GM19395 (cell line): ENCODE measurements around the gene PSMD1.
"Not testable (repeated sequence)": the region's sequence is repeated elsewhere in the genome, so short reads cannot be mapped to it uniquely, and the experiment has no call there.

ENCODE experiments used
- ATAC-seq: cut with Tn5 transposase; IDR thresholded peaks from one replicate; pipeline ENCODE4 v1.9.1; 2021; ENCODE audit warnings: mild to moderate bottlenecking, moderate library complexity; ENCODE audit not compliant: unreplicated experiment

Gene PSMD1

DNA sequence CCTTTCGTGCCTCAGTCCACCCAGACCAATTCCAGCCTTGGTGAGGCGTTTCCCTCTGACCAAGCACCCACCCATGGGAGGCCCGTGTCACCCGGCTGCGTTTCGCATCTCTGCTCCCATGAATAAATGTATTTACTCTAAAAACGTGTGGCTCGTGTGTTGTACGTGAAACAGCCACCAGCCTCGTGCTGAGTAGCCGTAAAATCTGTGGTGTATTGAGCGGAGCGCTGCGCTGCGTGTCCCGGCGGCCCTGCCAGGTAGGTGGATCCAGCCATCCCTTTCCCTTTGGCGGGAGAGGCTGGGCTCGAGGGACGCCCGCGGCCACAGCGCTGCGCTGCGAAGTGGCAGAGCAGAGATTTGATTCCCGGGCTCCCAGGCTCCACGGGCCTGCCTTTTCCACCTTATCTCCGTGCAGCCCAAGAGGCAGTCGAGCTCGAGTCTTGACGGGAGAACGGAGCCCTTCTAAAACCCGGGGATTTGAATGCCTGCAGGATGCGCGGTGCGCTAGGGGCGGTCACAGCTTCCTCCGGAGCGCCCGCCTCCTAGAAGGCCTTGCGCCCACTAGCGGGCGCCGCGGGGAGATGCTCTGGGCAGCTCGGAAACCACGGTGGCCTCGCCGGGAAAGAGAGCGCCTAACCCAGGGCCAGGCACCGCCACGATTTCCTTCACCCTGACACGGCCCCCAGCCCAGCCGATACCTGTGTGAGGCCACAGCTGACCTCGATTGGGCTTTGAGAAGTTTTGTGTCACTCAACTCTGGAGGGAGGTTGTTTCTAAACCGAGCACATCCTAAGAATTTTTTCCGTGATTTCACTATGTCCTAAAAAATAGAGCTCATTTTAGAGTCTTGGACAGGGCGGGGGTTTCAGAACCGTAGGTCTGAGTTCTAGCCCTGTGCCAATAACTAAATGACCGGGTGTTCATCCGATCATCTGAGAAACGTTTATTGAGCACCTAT lies 3.9 kb upstream of the PSMD1 start:
- ATAC-seq = peak; percentile 70

DNA sequence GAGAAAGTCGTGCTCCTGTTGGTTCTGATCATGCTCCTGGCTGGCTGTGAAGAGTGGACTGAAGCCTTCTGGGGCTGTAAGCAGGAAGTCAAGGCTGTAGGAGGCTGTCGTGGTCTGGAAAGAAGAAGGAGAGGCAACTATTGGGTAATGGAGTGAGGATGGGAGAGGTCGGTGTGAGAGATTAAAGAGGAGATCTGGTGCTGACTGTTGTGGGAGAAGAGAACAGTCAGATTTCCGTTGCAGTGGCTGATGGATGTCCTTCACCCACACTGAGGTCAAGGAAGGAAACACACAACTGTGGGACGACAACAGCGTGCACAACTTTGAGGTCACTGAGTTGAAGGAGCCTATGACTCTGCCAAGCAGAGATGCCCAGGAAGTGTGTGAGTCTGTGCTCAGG lies 2.8 kb upstream of the PSMD1 start:
- no peak for ATAC-seq

DNA sequence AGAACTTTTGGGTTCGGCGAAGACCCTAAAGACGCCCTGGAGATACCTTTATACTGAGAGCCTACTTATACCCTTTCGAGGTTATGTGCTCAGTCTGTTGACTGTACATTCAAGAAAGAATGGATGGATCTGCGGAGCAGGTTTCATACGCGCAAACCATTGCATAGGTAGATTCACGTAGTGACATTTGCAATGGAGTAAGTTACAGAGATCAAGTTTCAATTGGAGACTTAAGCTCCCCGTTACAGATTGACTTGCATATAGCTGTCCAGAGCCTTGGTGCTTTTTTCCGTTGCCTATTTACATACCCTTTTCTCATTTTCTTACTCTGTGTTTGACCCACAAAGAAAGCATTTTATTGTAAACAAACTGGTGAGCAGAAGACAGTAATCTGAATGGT lies 923 bp downstream of the PSMD1 start:
- no peak for ATAC-seq

- no peak for ATAC-seq
Observed at GRCh38 chr2:231058761-231059550, 2.3 kb downstream of the PSMD1 start.

DNA sequence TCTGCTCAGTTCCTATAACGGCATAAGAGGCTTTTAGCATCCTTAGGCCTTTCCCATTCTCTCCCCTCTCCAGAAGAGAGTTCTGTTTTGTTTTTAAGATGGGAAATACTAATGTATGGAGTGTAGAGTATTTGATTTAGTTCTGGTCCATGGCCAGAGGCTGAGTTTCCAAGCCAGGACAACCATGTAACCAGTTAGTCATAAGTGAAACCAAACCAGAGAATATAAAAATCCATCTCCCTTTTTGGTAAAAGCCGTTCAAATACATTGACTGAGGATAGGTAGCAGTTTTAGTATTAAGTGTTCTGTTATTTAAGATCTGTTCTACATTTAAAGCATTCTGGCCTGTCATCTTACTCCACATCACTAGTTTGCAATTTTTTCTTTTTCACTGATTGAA lies 3.1 kb downstream of the PSMD1 start:
- ATAC-seq = no peak

- ATAC-seq = no peak
Observed at GRCh38 chr2:231062776-231063175, 6.1 kb downstream of the PSMD1 start.

- no peak for ATAC-seq
Observed at GRCh38 chr2:231063347-231063746, 6.7 kb downstream of the PSMD1 start.

DNA sequence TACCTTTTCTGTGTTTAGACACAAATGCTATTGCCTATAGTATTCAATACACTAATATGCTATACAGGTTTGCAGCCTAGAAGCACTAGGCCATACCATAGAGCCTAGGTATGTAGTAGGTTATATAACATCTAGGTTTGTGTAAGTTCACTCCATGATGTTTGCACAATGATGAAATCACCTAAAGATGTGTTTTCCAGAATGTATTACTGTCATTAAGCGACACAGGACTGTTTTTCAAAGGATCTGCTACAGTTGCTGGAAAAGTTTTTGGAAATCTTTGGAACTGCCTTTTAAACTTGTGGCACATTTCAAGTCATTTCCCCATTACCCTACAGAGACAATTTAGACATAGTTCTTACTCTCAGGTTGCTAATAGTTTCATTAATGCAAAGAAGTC lies 9.3 kb downstream of the PSMD1 start:
- no peak for ATAC-seq

- ATAC-seq = not testable (repeated sequence)
Observed at GRCh38 chr2:231067531-231067930, 10.9 kb downstream of the PSMD1 start.

DNA sequence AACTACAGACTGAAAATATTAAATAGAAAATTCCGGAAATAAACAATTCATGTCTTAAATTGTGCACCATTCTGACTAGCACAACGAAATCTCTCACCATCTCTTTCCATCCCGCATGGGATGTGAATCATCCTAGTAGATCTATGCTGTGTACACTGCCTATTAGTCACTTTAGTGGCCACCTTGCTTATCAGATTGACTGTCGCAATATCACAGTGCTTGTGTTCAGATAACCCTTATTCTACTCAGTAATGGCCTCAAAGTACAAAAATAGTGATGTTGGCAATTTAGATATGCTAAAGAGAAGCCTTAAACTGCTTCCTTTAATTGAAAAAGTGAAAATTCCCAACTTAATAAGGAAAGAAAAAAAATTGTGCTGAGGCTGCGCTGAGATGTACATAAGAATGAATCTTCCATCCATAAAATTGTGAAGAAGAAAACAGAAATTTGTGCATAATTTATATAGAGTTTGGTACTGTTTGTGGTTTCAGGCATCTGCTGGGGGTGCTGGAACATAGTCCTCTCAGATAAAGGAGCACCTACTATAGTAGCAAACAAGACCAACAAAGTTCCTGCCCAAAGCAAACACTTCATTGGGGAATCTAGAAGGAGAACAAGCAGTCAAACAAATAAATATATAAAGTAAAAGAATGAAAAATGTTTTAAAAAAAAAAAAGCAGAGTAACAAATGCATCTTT lies 12.0 kb downstream of the PSMD1 start:
- no peak for ATAC-seq

DNA sequence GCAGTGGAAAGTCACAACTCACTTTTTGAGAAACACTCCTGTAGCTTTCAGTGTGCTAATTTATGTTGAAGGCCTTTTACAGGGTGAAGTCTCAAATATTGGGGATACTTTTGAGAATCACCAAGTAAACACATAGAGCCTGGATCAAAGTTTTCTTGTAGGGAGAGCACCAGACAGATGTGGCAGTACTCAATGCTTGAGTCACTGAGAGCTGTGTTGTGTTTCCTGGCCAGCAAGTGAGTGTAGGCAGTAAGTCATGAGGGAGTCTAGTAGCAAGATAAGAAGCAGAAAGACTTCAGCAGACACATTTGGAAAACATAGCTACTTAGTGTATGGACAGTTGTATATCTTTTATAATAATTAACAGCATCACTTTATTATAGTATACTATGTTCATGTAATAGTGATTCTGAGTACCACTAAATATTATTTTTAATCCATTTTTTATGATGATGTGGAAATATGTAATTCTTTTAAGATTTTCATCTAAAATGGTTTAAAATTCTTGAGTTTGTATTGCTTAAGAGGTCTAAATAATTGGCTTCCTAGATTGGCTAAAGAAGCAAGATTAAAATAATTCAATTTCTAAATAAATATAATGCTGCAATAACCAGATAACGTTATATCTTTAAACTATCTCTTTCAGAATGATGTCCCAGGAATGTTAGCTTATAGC lies 12.8 kb downstream of the PSMD1 start:
- ATAC-seq = no peak

GRCh38 chr2:231084565-231084964 lies 27.9 kb downstream of the PSMD1 start:
- ATAC-seq = no peak

GRCh38 chr2:231088754-231089153 lies 32.1 kb downstream of the PSMD1 start:
- no peak for ATAC-seq

GRCh38 chr2:231093933-231094332 lies 37.3 kb downstream of the PSMD1 start:
- ATAC-seq = no peak

- no peak for ATAC-seq
Observed at GRCh38 chr2:231094736-231095346, 38.2 kb downstream of the PSMD1 start.

- no peak for ATAC-seq
Observed at GRCh38 chr2:231099918-231100317, 43.3 kb downstream of the PSMD1 start.

- not testable (repeated sequence) for ATAC-seq
Observed at GRCh38 chr2:231100321-231100720, 43.7 kb downstream of the PSMD1 start.

GRCh38 chr2:231100990-231101389 lies 44.3 kb downstream of the PSMD1 start:
- no peak for ATAC-seq

DNA sequence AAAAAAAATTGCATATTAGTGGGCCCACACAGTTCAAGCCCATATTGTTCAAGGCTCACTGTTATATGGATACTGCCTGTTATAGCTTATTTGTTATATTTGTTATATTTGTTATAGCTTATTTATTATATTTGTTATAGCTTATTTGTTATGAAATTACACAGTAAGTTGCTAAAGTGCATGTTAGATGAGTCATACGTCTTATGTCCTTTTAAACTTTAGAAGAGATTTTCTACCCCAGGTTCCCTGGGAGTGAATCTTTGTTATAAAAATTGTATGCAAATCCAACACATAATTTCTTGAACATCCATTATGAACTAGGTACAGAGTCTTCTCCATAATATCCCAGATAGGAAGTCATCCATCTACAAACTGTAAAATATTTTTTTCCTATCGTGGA lies 46.1 kb downstream of the PSMD1 start:
- no peak for ATAC-seq

DNA sequence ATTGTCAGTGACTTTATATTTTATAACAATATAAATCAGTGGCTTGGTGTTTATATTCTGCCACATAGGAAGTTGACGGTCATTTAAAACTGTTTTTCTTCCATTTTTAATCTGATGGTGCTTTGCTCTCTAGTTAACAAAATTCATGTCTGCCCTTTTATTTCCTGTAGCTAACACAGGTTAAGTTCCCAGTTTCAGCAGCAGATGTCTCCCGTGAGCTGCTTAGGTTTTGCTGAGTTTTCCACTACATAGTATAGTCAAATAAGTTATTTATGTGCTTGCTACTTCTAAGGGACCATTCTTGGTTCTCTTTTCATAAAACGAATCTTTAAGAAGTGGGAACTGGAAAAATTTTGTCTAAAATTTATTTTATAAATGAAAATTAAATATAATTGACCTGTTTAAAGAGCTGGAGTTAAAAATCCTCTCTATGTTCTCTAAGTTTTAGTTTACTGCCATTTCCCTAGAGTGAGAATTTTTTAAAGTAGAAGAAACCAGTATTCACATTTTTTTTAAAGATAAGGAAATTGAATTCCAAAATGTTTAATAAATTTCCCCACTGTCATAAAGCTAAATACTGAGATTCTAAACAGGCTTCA lies 47.5 kb downstream of the PSMD1 start:
- peak; percentile 73 for ATAC-seq
